Sigmoid colon (tissue), 3 donors: ENCODE data around the gene MGRN1.

Experiments used
- POLR2A ChIP-seq, 2 donors: fragments of 450-650 bp; IDR thresholded peaks; one replicate each; pipeline ENCODE4 v1.6.1; 2016; ENCODE audit warnings: antibody characterized with exemption in 2 of 2, mild to moderate bottlenecking in 2 of 2, moderate library complexity in 2 of 2
- TF ChIP-seq, protein P1 (sequence below), 4 experiments: fragments of 450-650 bp in 3 of 4; fragments of 200-600 bp in 1 of 4; IDR thresholded peaks; one replicate each; pipeline ENCODE4 v1.5.1; 2016 to 2019; ENCODE audit warnings: antibody characterized with exemption in 4 of 4, mild to moderate bottlenecking in 3 of 4, moderate library complexity in 2 of 4

DNA sequence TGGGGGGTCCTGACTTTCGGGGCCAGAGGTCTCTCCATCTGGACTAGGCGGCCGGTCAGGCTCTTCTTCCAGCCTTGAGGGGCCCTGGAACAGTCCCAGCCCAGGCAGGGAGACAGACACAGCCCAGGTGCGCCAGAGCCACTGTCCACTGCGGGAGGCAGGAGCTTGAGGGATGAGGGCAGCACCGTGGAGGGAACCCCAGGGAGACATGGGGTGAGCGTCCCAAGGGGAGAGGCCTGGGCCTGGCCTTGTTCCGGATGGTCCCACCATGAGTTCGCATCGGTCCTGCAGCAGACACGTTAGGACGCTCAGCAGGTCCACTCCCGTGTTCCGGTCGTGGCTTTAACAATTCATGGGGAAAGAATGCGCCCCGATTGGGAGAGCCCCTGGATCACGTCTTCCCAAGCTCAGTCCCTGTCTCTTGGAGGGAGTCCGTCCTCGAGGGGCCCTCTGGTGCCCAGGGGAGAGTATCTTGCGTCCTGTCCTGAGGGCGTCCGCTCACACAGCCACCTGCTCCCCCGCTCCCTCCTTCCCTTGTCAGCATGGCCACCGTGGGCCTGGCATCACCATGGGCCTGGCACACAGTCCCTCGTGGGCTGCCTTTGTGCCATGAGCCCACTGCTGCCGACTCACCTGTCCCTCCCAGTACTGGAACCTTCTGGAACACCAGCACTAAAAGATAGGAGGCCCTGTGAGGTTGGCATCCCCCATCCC, 62.0 kb downstream of the MGRN1 start:
- TF ChIP-seq, protein P1, sequence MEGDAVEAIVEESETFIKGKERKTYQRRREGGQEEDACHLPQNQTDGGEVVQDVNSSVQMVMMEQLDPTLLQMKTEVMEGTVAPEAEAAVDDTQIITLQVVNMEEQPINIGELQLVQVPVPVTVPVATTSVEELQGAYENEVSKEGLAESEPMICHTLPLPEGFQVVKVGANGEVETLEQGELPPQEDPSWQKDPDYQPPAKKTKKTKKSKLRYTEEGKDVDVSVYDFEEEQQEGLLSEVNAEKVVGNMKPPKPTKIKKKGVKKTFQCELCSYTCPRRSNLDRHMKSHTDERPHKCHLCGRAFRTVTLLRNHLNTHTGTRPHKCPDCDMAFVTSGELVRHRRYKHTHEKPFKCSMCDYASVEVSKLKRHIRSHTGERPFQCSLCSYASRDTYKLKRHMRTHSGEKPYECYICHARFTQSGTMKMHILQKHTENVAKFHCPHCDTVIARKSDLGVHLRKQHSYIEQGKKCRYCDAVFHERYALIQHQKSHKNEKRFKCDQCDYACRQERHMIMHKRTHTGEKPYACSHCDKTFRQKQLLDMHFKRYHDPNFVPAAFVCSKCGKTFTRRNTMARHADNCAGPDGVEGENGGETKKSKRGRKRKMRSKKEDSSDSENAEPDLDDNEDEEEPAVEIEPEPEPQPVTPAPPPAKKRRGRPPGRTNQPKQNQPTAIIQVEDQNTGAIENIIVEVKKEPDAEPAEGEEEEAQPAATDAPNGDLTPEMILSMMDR (IDR thresholded peaks at IDR 0.05): no peak
- no peak for TF ChIP-seq POLR2A (IDR thresholded peaks at IDR 0.05)
